Measurements from ENCODE around the gene NUCB2.

GRCh38 chr11:17260020-17260419 is 16.5 kb upstream of the NUCB2 start:
- TF ChIP-seq CTCF (IDR thresholded peaks at IDR 0.05) (no peak), POLR2A (IDR thresholded peaks at IDR 0.05) (no peak), POLR2AphosphoS5 (IDR thresholded peaks at IDR 0.05) (no peak)
